HepG2 (cell line): ENCODE measurements around the gene RNASE8. TPM values are rescaled to one million over a fixed set of nuclear protein-coding genes. Genes with fewer than 3 reads are reported as not detected.

ENCODE experiments used
- BCL6 ChIP-seq: IDR thresholded peaks from 2 replicates; pipeline ENCODE4 v1.6.1; 2016; ENCODE audit warnings: missing genetic modification reagents, missing compliant biosample characterization
- FOXC1 ChIP-seq: sonication (generic); formaldehyde crosslinking; IDR thresholded peaks from 2 replicates; pipeline ENCODE4 v1.8.0; 2022; ENCODE audit warnings: mild to moderate bottlenecking, missing genetic modification reagents, borderline replicate concordance
- MAZ ChIP-seq, 2 experiments: sonication (generic) in 1 of 2; formaldehyde crosslinking in 1 of 2; IDR thresholded peaks; 2 replicates each; pipeline versions ENCODE4 v1.5.0 to v1.6.1; 2012 to 2020; ENCODE audit warnings: low read depth in 2 of 2, mild to moderate bottlenecking in 2 of 2, borderline replicate concordance in 1 of 2, improper control_type of control experiment in 1 of 2, low read length in 1 of 2, missing genetic modification reagents in 1 of 2, moderate library complexity in 1 of 2
- POLR2AphosphoS2 ChIP-seq: IDR thresholded peaks from 2 replicates; pipeline ENCODE4 v1.6.1; 2011; ENCODE audit warnings: low read depth, low read length, improper control_type of control experiment
- POLR2AphosphoS5 ChIP-seq: IDR thresholded peaks from 2 replicates; pipeline ENCODE4 v1.6.1; 2012; ENCODE audit warnings: low read depth, low read length
- REL ChIP-seq: sonication (generic); formaldehyde crosslinking; conservative IDR thresholded peaks from 2 replicates; pipeline ENCODE4 v1.8.0; 2022; ENCODE audit warnings: mild to moderate bottlenecking, missing genetic modification reagents, moderate library complexity
- RFX5 ChIP-seq: IDR thresholded peaks from 2 replicates; pipeline ENCODE4 v1.6.1; 2011; ENCODE audit warnings: low read depth, low read length, improper control_type of control experiment
- SETDB1 ChIP-seq: sonication (generic); formaldehyde crosslinking; IDR thresholded peaks from 2 replicates; pipeline ENCODE4 v1.5.1; 2020; ENCODE audit warnings: missing genetic modification reagents, mild to moderate bottlenecking, borderline replicate concordance
- SOX6 ChIP-seq, 2 experiments: fragments of 450-650 bp in 1 of 2; sonication (generic) in 1 of 2; formaldehyde crosslinking in 1 of 2; IDR thresholded peaks; 2 replicates each; pipeline versions ENCODE4 v1.4.0 to v1.6.1; 2017 to 2020; ENCODE audit warnings: antibody characterized with exemption in 1 of 2, mild to moderate bottlenecking in 1 of 2, missing genetic modification reagents in 1 of 2
- SRSF4 ChIP-seq: fragments of 200-400 bp; formaldehyde crosslinking; IDR thresholded peaks from one replicate; pipeline ENCODE4 v1.6.1; 2018; ENCODE audit warnings: mild to moderate bottlenecking, low read depth, low read length, moderate library complexity; ENCODE audit not compliant: poor library complexity, severe bottlenecking
- ZFP82 ChIP-seq: sonication (generic); formaldehyde crosslinking; IDR thresholded peaks from 2 replicates; pipeline ENCODE4 v1.5.1; 2020; ENCODE audit warnings: mild to moderate bottlenecking, missing genetic modification reagents, borderline replicate concordance
- ZNF317 ChIP-seq: sonication (generic); formaldehyde crosslinking; IDR thresholded peaks from 2 replicates; pipeline ENCODE4 v1.5.0; 2020; ENCODE audit warnings: mild to moderate bottlenecking, missing genetic modification reagents
- ZNF598 ChIP-seq: sonication (generic); formaldehyde crosslinking; IDR thresholded peaks from 2 replicates; pipeline ENCODE4 v1.5.1; 2020; ENCODE audit warnings: mild to moderate bottlenecking, missing genetic modification reagents, borderline replicate concordance
- ZNF644 ChIP-seq: IDR thresholded peaks from 2 replicates; pipeline ENCODE4 v1.6.1; 2016; ENCODE audit warnings: low read depth
- ZNF678 ChIP-seq: sonication (generic); formaldehyde crosslinking; IDR thresholded peaks from 2 replicates; pipeline ENCODE4 v1.4.0; 2020; ENCODE audit warnings: mild to moderate bottlenecking, missing genetic modification reagents
- polyA plus RNA-seq, 8 experiments: library from polyadenylated mRNA; depleted of rRNA in 3 of 8; stranded (reverse) in 7 of 8; unstranded in 1 of 8; fragments of >200 nt; fragmentation: Illumina TruSeq in 4 of 8; extraction: Trizol in 4 of 8; gene quantifications; 2 replicates each; pipeline versions ENCODE4 v1.2.1 to v1.2.3, GENCODE V29; 2011 to 2016; ENCODE audit warnings: low read depth in 4 of 8, missing spikeins in 1 of 8, mixed read lengths in 1 of 8; ENCODE audit not compliant: insufficient read depth in 1 of 8
- total RNA-seq, 5 experiments: library from RNA; depleted of rRNA; stranded (reverse); fragments of >200 nt; fragmentation: Illumina TruSeq; extraction: Trizol; gene quantifications; 2 replicates each; pipeline ENCODE4 v1.2.3, GENCODE V29; 2016; ENCODE audit warnings: low read depth in 1 of 5
- TF ChIP-seq, protein P1 (sequence below): sonication (generic); formaldehyde crosslinking; IDR thresholded peaks from 2 replicates; pipeline ENCODE4 v1.9.0; 2021; ENCODE audit warnings: missing genetic modification reagents, borderline replicate concordance
- TF ChIP-seq, protein P2 (sequence below): sonication (generic); formaldehyde crosslinking; IDR thresholded peaks from 2 replicates; pipeline ENCODE4 v1.4.0; 2020; ENCODE audit warnings: mild to moderate bottlenecking, missing genetic modification reagents, borderline replicate concordance
- TF ChIP-seq, protein P3 (sequence below): sonication (generic); formaldehyde crosslinking; IDR thresholded peaks from 2 replicates; pipeline ENCODE4 v1.5.0; 2020; ENCODE audit warnings: missing genetic modification reagents
- TF ChIP-seq, protein P4 (sequence below): sonication (generic); formaldehyde crosslinking; IDR thresholded peaks from 2 replicates; pipeline ENCODE4 v1.4.0; 2020; ENCODE audit warnings: missing genetic modification reagents

Gene RNASE8
- total and polyA plus RNA-seq, 2 of the 13 experiments (the other 11 are each of a cell fraction or from before 2014, with no cell fraction given) = not detected

DNA sequence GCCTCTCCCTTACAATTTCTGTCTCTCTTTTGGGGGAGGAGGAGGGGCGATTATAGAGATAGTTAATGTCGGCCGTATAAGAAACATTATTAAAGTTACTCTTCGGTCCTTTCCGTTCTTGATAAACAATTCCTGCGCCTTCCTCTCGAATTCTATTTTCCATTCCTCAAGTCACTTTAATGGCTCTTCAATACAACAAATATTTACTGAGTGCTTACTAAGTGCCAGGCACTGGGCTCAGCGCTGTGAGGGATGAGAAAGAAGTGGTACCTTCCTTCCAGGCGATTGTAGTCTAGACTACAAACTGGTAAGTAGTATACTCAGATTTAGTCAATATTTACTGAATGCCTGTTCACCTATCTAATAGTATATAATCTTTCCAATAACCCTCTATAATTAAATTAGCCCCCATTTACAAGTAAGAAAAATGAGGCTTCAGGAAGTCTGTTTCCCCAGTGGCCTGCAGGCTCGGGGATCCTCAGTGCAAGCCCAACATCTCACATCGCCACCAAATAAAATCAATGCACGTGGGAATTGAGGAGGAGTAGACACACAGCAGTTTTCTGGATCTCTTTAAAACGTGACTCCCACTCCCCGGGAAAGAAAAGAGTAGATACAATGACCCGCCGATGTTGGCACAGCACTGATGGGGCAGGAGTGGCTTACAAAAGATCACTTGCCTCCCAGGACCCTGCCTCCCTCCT is 41.4 kb downstream of the RNASE8 start (continued):
- TF ChIP-seq, protein P1, sequence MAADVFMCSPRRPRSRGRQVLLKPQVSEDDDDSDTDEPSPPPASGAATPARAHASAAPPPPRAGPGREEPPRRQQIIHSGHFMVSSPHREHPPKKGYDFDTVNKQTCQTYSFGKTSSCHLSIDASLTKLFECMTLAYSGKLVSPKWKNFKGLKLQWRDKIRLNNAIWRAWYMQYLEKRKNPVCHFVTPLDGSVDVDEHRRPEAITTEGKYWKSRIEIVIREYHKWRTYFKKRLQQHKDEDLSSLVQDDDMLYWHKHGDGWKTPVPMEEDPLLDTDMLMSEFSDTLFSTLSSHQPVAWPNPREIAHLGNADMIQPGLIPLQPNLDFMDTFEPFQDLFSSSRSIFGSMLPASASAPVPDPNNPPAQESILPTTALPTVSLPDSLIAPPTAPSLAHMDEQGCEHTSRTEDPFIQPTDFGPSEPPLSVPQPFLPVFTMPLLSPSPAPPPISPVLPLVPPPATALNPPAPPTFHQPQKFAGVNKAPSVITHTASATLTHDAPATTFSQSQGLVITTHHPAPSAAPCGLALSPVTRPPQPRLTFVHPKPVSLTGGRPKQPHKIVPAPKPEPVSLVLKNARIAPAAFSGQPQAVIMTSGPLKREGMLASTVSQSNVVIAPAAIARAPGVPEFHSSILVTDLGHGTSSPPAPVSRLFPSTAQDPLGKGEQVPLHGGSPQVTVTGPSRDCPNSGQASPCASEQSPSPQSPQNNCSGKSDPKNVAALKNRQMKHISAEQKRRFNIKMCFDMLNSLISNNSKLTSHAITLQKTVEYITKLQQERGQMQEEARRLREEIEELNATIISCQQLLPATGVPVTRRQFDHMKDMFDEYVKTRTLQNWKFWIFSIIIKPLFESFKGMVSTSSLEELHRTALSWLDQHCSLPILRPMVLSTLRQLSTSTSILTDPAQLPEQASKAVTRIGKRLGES = no peak
- TF ChIP-seq SOX6 (IDR thresholded peaks at IDR 0.05) (no peak), SOX6 (CRISPR knock-in tag; IDR thresholded peaks at IDR 0.05) (peak; percentile 20; the same call in 1 of the 2 replicates), RFX5 (no peak), BCL6 (CRISPR knock-in tag) (no peak), ZFP82 (CRISPR knock-in tag) (no peak), ZNF317 (CRISPR knock-in tag) (0 out of 2 replicates have a peak, but pooled peaks have one; percentile 11), SETDB1 (CRISPR knock-in tag) (no peak), ZNF598 (CRISPR knock-in tag) (no peak), ZNF678 (CRISPR knock-in tag) (no peak), ZNF644 (no peak), MAZ (IDR thresholded peaks at IDR 0.05; ENCODE audit: borderline replicate concordance, low read depth, low read length) (no peak), MAZ (CRISPR knock-in tag; IDR thresholded peaks at IDR 0.05; ENCODE audit: low read depth) (no peak; the same call in 1 of the 2 replicates), POLR2AphosphoS5 (no peak), SRSF4 (no peak), POLR2AphosphoS2 (no peak), FOXC1 (CRISPR knock-in tag) (no peak), REL (CRISPR knock-in tag) (no peak)
- TF ChIP-seq, protein P2, sequence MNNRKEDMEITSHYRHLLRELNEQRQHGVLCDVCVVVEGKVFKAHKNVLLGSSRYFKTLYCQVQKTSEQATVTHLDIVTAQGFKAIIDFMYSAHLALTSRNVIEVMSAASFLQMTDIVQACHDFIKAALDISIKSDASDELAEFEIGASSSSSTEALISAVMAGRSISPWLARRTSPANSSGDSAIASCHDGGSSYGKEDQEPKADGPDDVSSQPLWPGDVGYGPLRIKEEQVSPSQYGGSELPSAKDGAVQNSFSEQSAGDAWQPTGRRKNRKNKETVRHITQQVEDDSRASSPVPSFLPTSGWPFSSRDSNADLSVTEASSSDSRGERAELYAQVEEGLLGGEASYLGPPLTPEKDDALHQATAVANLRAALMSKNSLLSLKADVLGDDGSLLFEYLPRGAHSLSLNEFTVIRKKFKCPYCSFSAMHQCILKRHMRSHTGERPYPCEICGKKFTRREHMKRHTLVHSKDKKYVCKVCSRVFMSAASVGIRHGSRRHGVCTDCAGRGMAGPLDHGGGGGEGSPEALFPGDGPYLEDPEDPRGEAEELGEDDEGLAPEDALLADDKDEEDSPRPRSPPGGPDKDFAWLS = no peak
- TF ChIP-seq, protein P3, sequence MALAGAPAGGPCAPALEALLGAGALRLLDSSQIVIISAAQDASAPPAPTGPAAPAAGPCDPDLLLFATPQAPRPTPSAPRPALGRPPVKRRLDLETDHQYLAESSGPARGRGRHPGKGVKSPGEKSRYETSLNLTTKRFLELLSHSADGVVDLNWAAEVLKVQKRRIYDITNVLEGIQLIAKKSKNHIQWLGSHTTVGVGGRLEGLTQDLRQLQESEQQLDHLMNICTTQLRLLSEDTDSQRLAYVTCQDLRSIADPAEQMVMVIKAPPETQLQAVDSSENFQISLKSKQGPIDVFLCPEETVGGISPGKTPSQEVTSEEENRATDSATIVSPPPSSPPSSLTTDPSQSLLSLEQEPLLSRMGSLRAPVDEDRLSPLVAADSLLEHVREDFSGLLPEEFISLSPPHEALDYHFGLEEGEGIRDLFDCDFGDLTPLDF = no peak
- TF ChIP-seq, protein P4, sequence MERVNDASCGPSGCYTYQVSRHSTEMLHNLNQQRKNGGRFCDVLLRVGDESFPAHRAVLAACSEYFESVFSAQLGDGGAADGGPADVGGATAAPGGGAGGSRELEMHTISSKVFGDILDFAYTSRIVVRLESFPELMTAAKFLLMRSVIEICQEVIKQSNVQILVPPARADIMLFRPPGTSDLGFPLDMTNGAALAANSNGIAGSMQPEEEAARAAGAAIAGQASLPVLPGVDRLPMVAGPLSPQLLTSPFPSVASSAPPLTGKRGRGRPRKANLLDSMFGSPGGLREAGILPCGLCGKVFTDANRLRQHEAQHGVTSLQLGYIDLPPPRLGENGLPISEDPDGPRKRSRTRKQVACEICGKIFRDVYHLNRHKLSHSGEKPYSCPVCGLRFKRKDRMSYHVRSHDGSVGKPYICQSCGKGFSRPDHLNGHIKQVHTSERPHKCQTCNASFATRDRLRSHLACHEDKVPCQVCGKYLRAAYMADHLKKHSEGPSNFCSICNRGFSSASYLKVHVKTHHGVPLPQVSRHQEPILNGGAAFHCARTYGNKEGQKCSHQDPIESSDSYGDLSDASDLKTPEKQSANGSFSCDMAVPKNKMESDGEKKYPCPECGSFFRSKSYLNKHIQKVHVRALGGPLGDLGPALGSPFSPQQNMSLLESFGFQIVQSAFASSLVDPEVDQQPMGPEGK (CRISPR knock-in tag) = no peak
